ENCODE measurements around the gene SLC6A15.

- TF ChIP-seq POLR2A (IDR thresholded peaks at IDR 0.05) (no peak), CTCF (IDR thresholded peaks at IDR 0.05) (no peak)
These were observed 53.8 kb downstream of the SLC6A15 start for GRCh38 chr12:84858796-84859195.
